Stimulated activated naive CD8-positive, alpha-beta T cell treated with anti-CD3 and anti-CD28 coated beads, Interleukin-15, amount 100 ng/mL, for 72 hours (primary cell): ENCODE results near the gene CPLX3.

Source experiments
- ATAC-seq: fragments of 150-1000 bp; cut with Tn5 transposase; 2 replicates; pipeline ENCODE4 v1.10.0; 2021; ENCODE audit warnings: mild to moderate bottlenecking, moderate library complexity
- DNase-seq, 2 donors: peaks; one replicate each; pipeline ENCODE4 v3.0.0; 2021 to 2022
- H3K27ac Mint-ChIP-seq, 2 donors: one replicate each; pipeline ENCODE4 v1.8.0; 2022; ENCODE audit warnings: mild to moderate bottlenecking in 2 of 2, mixed read lengths in 2 of 2, moderate library complexity in 2 of 2
- H3K27me3 Mint-ChIP-seq: one replicate; pipeline ENCODE4 v1.8.0; 2022; ENCODE audit warnings: mixed read lengths
- H3K4me1 Mint-ChIP-seq: one replicate; pipeline ENCODE4 v1.8.0; 2022; ENCODE audit warnings: mild to moderate bottlenecking, mixed read lengths
- H3K4me3 Mint-ChIP-seq, 2 donors: one replicate each; pipeline ENCODE4 v1.8.0; 2022; ENCODE audit warnings: mild to moderate bottlenecking in 2 of 2, mixed read lengths in 2 of 2, moderate library complexity in 1 of 2
- H3K9me3 Mint-ChIP-seq, 2 donors: one replicate each; pipeline ENCODE4 v1.8.0; 2022; ENCODE audit warnings: mixed read lengths in 2 of 2

CPLX3 gene

DNA sequence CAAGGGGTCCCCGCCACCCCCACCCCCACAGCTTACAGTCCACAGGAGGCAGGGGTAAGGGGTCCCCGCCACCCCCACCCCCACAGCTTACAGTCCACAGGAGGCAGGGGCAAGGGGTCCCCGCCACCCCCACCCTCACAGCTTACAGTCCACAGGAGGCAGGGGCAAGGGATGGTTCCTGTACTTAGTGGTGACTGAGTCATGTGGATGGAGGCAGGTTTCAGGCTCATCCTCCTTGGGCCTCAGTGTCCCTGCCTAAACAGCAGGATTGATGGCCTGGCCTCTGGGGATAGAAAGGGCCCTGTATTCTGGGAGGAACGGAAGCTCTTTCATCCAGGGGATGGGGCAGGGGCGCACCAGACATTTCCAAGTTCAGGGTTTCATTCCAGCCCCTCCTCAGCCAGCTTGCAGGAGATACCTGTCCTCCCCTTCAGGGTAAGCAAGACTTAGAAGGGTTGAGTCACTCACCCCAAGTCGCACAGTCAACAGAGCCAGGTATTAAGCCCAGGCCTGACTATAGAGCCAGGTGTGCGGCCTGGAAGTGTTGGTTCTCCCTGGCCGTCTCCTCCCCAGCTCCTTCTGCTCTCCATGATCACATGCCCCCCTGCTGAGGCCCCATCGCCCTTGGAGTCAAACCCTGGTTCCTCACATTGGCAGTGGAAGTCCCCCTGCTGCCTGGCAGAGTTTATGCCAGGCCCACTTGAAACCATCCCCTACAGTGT, 32.0 kb upstream of the CPLX3 start:
- Mint-ChIP-seq H3K9me3 (no peaks in the 10 kb centered on the region), H3K4me1 (peaks cover 96% of the 10 kb centered on the region), H3K27ac (peak overlapping the region; percentile 87 to 96), H3K4me3 (peak overlapping the region; percentile 55 to 58), H3K27me3 (no peaks in the 10 kb centered on the region)
- ATAC-seq (peak; percentile 37), DNase-seq (no peak)

- Mint-ChIP-seq H3K4me3 (peak overlapping the region; percentile 55 to 58), H3K27me3 (no peaks in the 10 kb centered on the region), H3K27ac (peak overlapping the region; percentile 89 to 96), H3K4me1 (peaks cover 96% of the 10 kb centered on the region), H3K9me3 (no peaks in the 10 kb centered on the region)
- ATAC-seq (no peak), DNase-seq (no peak)
Measured at GRCh38 chr15:74794970-74795349, 31.5 kb upstream of the CPLX3 start.

GRCh38 chr15:74795966-74796625, 30.3 kb upstream of the CPLX3 start:
- Mint-ChIP-seq H3K27ac (peak overlapping the region; percentile 83 to 90), H3K4me1 (peaks cover 94% of the 10 kb centered on the region), H3K27me3 (no peaks in the 10 kb centered on the region), H3K4me3 (peak overlapping the region; percentile 56 to 57), H3K9me3 (no peaks in the 10 kb centered on the region)
- DNase-seq (peak in 1 of 2 donors; percentile 57), ATAC-seq (peak; percentile 19)

DNA sequence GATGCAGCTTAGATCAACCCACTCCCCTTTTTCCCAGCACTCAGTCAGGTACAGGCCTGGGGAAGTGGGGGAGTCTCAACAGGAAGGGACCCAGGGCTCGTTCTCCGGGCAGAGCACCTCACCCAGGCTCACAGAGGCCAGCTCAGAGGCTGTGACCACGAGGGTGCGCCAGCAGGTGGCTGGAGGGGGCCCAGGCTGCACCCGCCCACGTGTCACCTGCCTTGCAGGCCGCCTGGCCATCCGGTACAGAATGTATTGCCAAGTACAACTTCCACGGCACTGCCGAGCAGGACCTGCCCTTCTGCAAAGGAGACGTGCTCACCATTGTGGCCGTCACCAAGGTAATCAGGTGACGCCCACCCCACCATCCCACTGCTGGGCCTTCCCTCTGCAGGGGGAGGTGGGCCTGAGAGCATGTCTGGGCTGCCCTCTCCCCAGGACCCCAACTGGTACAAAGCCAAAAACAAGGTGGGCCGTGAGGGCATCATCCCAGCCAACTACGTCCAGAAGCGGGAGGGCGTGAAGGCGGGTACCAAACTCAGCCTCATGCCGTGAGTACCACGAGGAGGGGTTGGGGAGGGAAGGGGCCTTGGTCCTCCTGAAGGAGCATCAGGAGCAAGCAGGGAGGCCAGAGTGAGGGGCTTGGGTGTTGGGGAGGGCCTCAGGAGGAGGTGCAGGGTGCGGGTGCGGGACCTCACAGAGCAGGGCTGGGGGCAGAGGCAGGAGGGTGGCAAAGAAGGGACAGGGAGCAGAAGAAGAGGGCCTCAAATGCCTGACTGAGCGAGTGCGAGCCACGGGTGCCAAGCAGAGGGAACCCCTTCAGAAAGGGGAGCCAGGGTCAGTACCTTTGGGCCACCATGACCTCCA, 27.8 kb upstream of the CPLX3 start:
- DNase-seq (peak in 1 of 2 donors; percentile 28), ATAC-seq (no peak)
- no peaks in the 10 kb centered on the region for H3K27me3 Mint-ChIP-seq
- peak overlapping the region; percentile 60 to 71 for H3K4me3 Mint-ChIP-seq
- H3K9me3 Mint-ChIP-seq = no peaks in the 10 kb centered on the region
- H3K27ac Mint-ChIP-seq = peak overlapping the region; percentile 90 to 92
- peaks cover 78% of the 10 kb centered on the region for H3K4me1 Mint-ChIP-seq

- DNase-seq (peak in 1 of 2 donors; percentile 41), ATAC-seq (peak; percentile 40)
- H3K9me3 Mint-ChIP-seq = no peaks in the 10 kb centered on the region
- H3K4me3 Mint-ChIP-seq = peak overlapping the region; percentile 29 to 41
- H3K4me1 Mint-ChIP-seq = peaks cover 77% of the 10 kb centered on the region
- no peaks in the 10 kb centered on the region for H3K27me3 Mint-ChIP-seq
- H3K27ac Mint-ChIP-seq = peak overlapping the region in 1 of 2 donors; percentile 78
Measured at GRCh38 chr15:74799255-74799855, 27.1 kb upstream of the CPLX3 start.

- Mint-ChIP-seq H3K4me3 (peak overlapping the region in 1 of 2 donors; percentile 41), H3K27ac (peak overlapping the region; percentile 13 to 63), H3K27me3 (no peaks in the 10 kb centered on the region), H3K4me1 (peaks cover 72% of the 10 kb centered on the region), H3K9me3 (no peaks in the 10 kb centered on the region)
- peak; percentile 92 for ATAC-seq
- DNase-seq = peak; percentile 86 to 88
Measured at GRCh38 chr15:74799856-74800558, 26.4 kb upstream of the CPLX3 start.

DNA sequence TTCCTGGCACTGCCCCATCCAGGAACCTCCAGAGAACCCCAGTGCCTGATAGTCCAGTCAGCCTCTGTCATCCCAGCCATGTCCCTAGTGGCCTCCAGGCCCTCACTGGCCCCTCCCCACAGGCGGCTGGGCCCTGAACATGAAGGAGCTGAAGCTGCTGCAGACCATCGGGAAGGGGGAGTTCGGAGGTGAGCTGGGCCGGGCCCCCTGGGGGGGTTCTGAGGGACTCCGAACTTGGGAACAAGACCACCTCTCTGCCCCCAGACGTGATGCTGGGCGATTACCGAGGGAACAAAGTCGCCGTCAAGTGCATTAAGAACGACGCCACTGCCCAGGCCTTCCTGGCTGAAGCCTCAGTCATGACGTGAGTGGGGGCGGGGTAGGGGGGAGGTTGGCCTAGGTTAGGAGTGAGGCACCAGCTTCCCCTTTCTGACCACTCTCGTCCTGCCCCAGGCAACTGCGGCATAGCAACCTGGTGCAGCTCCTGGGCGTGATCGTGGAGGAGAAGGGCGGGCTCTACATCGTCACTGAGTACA, 25.8 kb upstream of the CPLX3 start:
- Mint-ChIP-seq H3K27ac (no peak overlapping the region), H3K4me1 (peaks cover 65% of the 10 kb centered on the region), H3K4me3 (no peak overlapping the region), H3K27me3 (no peaks in the 10 kb centered on the region), H3K9me3 (no peaks in the 10 kb centered on the region)
- ATAC-seq = no peak
- DNase-seq = no peak

GRCh38 chr15:74801311-74801997, 25.0 kb upstream of the CPLX3 start:
- H3K4me1 Mint-ChIP-seq = peaks cover 60% of the 10 kb centered on the region
- no peak for DNase-seq
- no peaks in the 10 kb centered on the region for H3K9me3 Mint-ChIP-seq
- H3K4me3 Mint-ChIP-seq = no peak overlapping the region
- no peaks in the 10 kb centered on the region for H3K27me3 Mint-ChIP-seq
- no peak for ATAC-seq
- H3K27ac Mint-ChIP-seq = peak overlapping the region in 1 of 2 donors; percentile 78

DNA sequence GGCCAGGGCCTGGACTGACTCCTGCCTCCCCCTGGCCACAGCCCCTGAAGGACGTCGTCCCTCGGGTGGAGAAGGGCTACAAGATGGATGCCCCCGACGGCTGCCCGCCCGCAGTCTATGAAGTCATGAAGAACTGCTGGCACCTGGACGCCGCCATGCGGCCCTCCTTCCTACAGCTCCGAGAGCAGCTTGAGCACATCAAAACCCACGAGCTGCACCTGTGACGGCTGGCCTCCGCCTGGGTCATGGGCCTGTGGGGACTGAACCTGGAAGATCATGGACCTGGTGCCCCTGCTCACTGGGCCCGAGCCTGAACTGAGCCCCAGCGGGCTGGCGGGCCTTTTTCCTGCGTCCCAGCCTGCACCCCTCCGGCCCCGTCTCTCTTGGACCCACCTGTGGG, 24.1 kb upstream of the CPLX3 start:
- peaks cover 62% of the 10 kb centered on the region for H3K4me1 Mint-ChIP-seq
- H3K9me3 Mint-ChIP-seq = no peaks in the 10 kb centered on the region
- peak overlapping the region in 1 of 2 donors; percentile 76 for H3K27ac Mint-ChIP-seq
- H3K27me3 Mint-ChIP-seq = no peaks in the 10 kb centered on the region
- H3K4me3 Mint-ChIP-seq = no peak overlapping the region
- ATAC-seq = no peak
- DNase-seq = no peak

GRCh38 chr15:74802862-74803447, 23.5 kb upstream of the CPLX3 start:
- H3K9me3 Mint-ChIP-seq = no peaks in the 10 kb centered on the region
- H3K4me3 Mint-ChIP-seq = no peak overlapping the region
- ATAC-seq (no peak), DNase-seq (no peak)
- peak overlapping the region in 1 of 2 donors; percentile 45 for H3K27ac Mint-ChIP-seq
- H3K4me1 Mint-ChIP-seq = peaks cover 62% of the 10 kb centered on the region
- no peaks in the 10 kb centered on the region for H3K27me3 Mint-ChIP-seq

DNA sequence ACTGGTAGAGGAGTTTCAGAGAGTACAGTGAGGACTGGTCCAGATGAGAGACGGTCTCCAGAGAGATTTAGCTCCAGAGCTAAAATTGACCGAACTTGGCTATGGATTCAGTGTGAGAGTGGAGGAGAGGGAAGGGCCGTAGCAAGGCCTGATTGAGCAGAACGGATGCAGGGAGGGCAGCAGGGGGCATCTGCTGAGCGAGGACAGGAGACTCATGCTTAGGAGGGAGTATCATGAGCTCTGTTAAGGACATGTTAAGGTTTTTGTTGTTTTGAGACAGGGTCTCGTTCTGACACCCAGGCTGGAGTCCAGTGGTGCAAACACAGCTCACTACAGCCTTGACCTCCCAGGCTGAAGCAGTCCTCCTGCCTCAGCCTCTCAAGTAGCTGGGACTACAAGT, 21.5 kb upstream of the CPLX3 start:
- H3K27me3 Mint-ChIP-seq = no peaks in the 10 kb centered on the region
- peaks cover 57% of the 10 kb centered on the region for H3K4me1 Mint-ChIP-seq
- DNase-seq (no peak), ATAC-seq (no peak)
- no peak overlapping the region for H3K4me3 Mint-ChIP-seq
- H3K27ac Mint-ChIP-seq = peak overlapping the region in 1 of 2 donors; percentile 42
- H3K9me3 Mint-ChIP-seq = no peaks in the 10 kb centered on the region

GRCh38 chr15:74807282-74807681, 19.1 kb upstream of the CPLX3 start:
- no peak for DNase-seq
- Mint-ChIP-seq H3K4me3 (no peak overlapping the region), H3K4me1 (peaks cover 45% of the 10 kb centered on the region), H3K27me3 (no peaks in the 10 kb centered on the region), H3K9me3 (no peaks in the 10 kb centered on the region), H3K27ac (peak overlapping the region in 1 of 2 donors; percentile 64)
- ATAC-seq = peak; percentile 16

DNA sequence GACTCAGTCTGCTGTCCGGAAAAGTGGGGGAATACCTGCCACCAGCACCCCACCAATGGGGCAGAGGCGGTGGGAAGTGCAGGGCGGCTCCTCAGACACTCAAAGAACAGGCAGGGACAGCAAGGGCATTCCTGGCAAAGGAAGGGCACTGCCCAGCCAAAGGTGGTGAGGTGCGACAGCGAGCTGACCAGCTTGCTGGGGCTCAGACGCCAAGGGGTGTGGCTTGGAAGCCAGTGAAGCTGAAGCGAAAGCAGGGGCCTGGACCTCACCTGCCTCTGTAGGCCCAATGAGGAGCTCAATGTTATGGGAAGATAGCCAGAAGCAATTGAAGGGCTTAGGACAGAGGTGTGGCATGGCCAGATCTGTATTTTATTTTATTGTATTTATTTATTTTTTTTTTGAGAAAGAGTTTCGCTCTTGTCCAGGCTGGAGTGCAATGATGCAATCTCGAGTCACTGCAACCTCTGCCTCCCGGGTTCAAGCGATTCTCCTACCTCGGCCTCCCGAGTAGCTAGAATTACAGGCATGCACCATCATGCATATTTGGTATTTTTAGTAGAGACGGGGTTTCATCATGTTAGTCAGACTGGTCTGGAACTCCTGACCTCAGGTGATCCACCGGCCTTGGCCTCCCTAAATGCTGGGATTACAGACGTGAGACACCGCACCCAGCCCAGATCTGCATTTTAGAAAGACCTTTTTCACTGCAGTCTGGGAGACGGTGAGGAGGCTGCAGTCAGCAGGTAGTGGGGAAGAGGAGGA, 18.2 kb upstream of the CPLX3 start:
- H3K4me1 Mint-ChIP-seq = peaks cover 40% of the 10 kb centered on the region
- H3K27ac Mint-ChIP-seq = peak overlapping the region in 1 of 2 donors; percentile 77
- no peak for ATAC-seq
- no peaks in the 10 kb centered on the region for H3K9me3 Mint-ChIP-seq
- DNase-seq = no peak
- no peaks in the 10 kb centered on the region for H3K27me3 Mint-ChIP-seq
- H3K4me3 Mint-ChIP-seq = no peak overlapping the region
